ENCODE data around the gene PTPN22. TPM values are rescaled to one million over a fixed set of nuclear protein-coding genes. Genes with fewer than 3 reads are reported as not detected.

Gene PTPN22
- total and polyA plus RNA-seq, 2 experiments from 2014 or later = 0.86 to 1.6 TPM

DNA sequence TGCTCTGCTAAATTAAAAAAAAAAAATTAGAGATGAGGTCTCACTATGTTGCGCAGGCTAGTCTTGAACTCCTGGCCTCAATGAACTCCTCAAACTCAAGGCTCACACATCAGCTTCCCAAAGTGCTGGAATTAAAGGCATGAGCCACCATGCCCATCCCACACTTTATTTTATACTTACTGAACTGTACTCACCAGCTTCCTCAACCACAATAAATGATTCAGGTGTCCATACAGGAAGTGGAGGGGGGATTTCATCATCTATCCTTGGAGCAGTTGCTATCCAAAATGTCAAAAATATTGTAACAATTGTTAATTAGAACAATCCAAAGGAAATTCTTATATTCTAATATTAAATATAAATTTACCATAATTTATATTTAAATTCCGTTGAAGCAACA lies 36.8 kb downstream of the PTPN22 start:
- Histone ChIP-seq H3K9me2 (ENCODE audit: insufficient read depth) (no peaks in the 10 kb centered on the region), H3K4me1 (ENCODE audit: insufficient read depth) (peaks cover 11% of the 10 kb centered on the region), H3K36me3 (ENCODE audit: low read depth) (no peaks in the 10 kb centered on the region), H3K9ac (no peak overlapping the region), H2AFZ (no peak overlapping the region), H3K4me3 (no peak overlapping the region), H4K20me1 (ENCODE audit: insufficient read depth) (no peaks in the 10 kb centered on the region), H3K27me3 (replicated peaks; ENCODE audit: insufficient read depth) (no peaks in the 10 kb centered on the region), H3K9me3 (ENCODE audit: low read depth) (no peaks in the 10 kb centered on the region), H3K27ac (no peak overlapping the region), H3K79me2 (ENCODE audit: insufficient read depth) (no peaks in the 10 kb centered on the region), H3F3A (ENCODE audit: insufficient read depth) (no peaks in the 10 kb centered on the region), H3K4me2 (ENCODE audit: unreplicated experiment) (no peak overlapping the region)
- in situ Hi-C loops (cut with MboI) = loop anchor here (25.0 kb wide), 1 partner anchor 453 kb away; no protein-coding TSS in a partner anchor
- no peak for TF ChIP-seq EZH2phosphoT487 (IDR thresholded peaks at IDR 0.05; ENCODE audit: insufficient read depth, low read depth)
- no peak for TF ChIP-seq EZH2 (IDR thresholded peaks at IDR 0.05; ENCODE audit: insufficient read depth, poor library complexity, severe bottlenecking)
- 92 to 98% methylated on average over 2 of the region's 2 CpGs for WGBS, 2 experiments (ENCODE audit: low coverage in 1 of 2, low lambda C conversion rate in 2 of 2, missing lambda C conversion rate in 2 of 2)
- no peak for DNase-seq

DNA sequence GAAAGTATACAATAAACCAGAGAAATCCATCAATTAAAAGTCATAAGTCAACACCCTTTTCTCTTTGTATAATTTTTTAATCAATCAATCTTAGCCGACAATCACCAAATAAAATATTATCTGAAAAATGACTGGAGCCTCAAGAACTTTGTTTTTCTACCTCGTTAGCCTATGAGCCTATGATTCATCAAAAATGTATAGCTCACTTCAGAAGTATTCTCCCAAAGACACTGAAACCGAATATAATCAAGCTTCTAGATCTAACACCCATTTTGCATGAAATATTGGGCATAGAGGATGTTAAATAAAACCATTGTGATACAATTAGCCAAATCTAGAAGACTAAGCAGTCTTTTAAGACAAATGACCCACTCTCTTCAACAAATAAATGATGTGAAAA lies 41.5 kb downstream of the PTPN22 start:
- Histone ChIP-seq H3K36me3 (ENCODE audit: low read depth) (no peaks in the 10 kb centered on the region), H2AFZ (peak overlapping the region; percentile 15), H3K79me2 (ENCODE audit: insufficient read depth) (no peaks in the 10 kb centered on the region), H3K9me3 (ENCODE audit: low read depth) (no peaks in the 10 kb centered on the region), H3K4me1 (ENCODE audit: insufficient read depth) (peaks cover 12% of the 10 kb centered on the region), H3K4me2 (ENCODE audit: unreplicated experiment) (peak overlapping the region; percentile 28), H3K9me2 (ENCODE audit: insufficient read depth) (no peaks in the 10 kb centered on the region), H3K27ac (no peak overlapping the region), H3K9ac (no peak overlapping the region), H3F3A (ENCODE audit: insufficient read depth) (no peaks in the 10 kb centered on the region), H3K27me3 (replicated peaks; ENCODE audit: insufficient read depth) (no peaks in the 10 kb centered on the region), H4K20me1 (ENCODE audit: insufficient read depth) (no peaks in the 10 kb centered on the region), H3K4me3 (no peak overlapping the region)
- in situ Hi-C loops (cut with MboI) = loop anchor here (25.0 kb wide), 1 partner anchor 457 kb away; no protein-coding TSS in a partner anchor
- no peak for TF ChIP-seq EZH2 (IDR thresholded peaks at IDR 0.05; ENCODE audit: insufficient read depth, poor library complexity, severe bottlenecking)
- no peak for TF ChIP-seq EZH2phosphoT487 (IDR thresholded peaks at IDR 0.05; ENCODE audit: insufficient read depth, low read depth)
- DNase-seq = peak; percentile 51
- WGBS, 2 experiments (ENCODE audit: low coverage in 1 of 2, low lambda C conversion rate in 2 of 2, missing lambda C conversion rate in 2 of 2) = 33 to 37% methylated on average over 3 of the region's 3 CpGs

DNA sequence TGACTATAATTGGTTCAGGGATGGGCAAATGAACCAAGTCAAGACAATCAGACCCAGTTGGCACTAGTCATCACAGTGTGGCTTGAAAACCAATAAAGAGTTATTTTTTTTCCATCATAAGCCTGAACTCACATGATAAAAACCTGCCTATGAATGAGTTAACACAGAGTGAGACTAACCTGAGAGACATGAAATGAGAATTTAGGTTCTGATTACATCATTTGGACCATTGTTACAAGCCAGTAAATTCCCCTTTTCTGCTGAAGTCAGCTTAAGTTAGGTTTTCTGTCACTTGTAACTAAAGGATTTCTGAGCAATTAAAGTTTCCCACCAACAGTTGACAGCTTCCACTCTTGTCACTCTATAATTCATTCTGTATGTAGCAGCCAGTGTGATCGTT lies 49.6 kb downstream of the PTPN22 start:
- Histone ChIP-seq H3K27ac (no peak overlapping the region), H3K4me1 (ENCODE audit: insufficient read depth) (no peaks in the 10 kb centered on the region), H3F3A (ENCODE audit: insufficient read depth) (no peaks in the 10 kb centered on the region), H4K20me1 (ENCODE audit: insufficient read depth) (no peaks in the 10 kb centered on the region), H3K4me2 (ENCODE audit: unreplicated experiment) (no peak overlapping the region), H3K9me2 (ENCODE audit: insufficient read depth) (no peaks in the 10 kb centered on the region), H3K9me3 (ENCODE audit: low read depth) (no peaks in the 10 kb centered on the region), H3K36me3 (ENCODE audit: low read depth) (no peaks in the 10 kb centered on the region), H3K79me2 (ENCODE audit: insufficient read depth) (no peaks in the 10 kb centered on the region), H2AFZ (no peak overlapping the region; the same call in 1 of the 2 replicates), H3K9ac (no peak overlapping the region), H3K4me3 (no peak overlapping the region), H3K27me3 (replicated peaks; ENCODE audit: insufficient read depth) (no peaks in the 10 kb centered on the region)
- DNase-seq = no peak
- in situ Hi-C loops (cut with MboI) = no loop called here
- no peak for TF ChIP-seq EZH2 (IDR thresholded peaks at IDR 0.05; ENCODE audit: insufficient read depth, poor library complexity, severe bottlenecking)
- no peak for TF ChIP-seq EZH2phosphoT487 (IDR thresholded peaks at IDR 0.05; ENCODE audit: insufficient read depth, low read depth)
- WGBS, 2 experiments (ENCODE audit: low coverage in 1 of 2, low lambda C conversion rate in 2 of 2, missing lambda C conversion rate in 2 of 2) = 10 to 22% methylated on average over 1 of the region's 1 CpG

DNA sequence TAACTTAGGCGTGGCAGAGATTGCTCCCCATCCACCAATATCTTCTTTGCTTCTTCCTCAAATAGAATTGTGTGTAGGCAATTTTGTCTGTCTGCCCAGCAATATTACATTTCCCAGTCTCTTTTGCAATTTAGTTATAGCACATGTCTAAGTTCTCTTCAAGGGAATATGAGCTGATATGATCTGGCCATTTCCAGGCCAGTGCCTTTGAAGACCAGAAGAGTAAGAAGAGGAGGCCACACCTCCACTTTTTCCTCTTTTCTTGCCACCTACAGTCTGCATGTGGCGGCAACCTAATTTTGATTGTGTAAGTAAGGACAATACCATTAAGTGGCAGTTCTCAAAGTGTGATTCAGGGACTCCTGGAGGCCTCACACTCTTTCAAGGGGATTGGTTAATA lies 52.9 kb downstream of the PTPN22 start:
- no peaks in the 10 kb centered on the region for H3K27me3 ChIP-seq (replicated peaks; ENCODE audit: insufficient read depth)
- DNase-seq = no peak
- no peaks in the 10 kb centered on the region for H4K20me1 ChIP-seq (ENCODE audit: insufficient read depth)
- H3K4me3 ChIP-seq = no peak overlapping the region
- WGBS, 2 experiments (ENCODE audit: low coverage in 1 of 2, low lambda C conversion rate in 2 of 2, missing lambda C conversion rate in 2 of 2) = 92 to 94% methylated on average over 2 of the region's 2 CpGs
- no peaks in the 10 kb centered on the region for H3K9me2 ChIP-seq (ENCODE audit: insufficient read depth)
- no peaks in the 10 kb centered on the region for H3K9me3 ChIP-seq (ENCODE audit: low read depth)
- no peak overlapping the region; the same call in 1 of the 2 replicates for H2AFZ ChIP-seq
- no peaks in the 10 kb centered on the region for H3K4me1 ChIP-seq (ENCODE audit: insufficient read depth)
- TF ChIP-seq EZH2phosphoT487 (IDR thresholded peaks at IDR 0.05; ENCODE audit: insufficient read depth, low read depth) (no peak), EZH2 (IDR thresholded peaks at IDR 0.05; ENCODE audit: insufficient read depth, poor library complexity, severe bottlenecking) (no peak)
- no peak overlapping the region for H3K4me2 ChIP-seq (ENCODE audit: unreplicated experiment)
- no peaks in the 10 kb centered on the region for H3K79me2 ChIP-seq (ENCODE audit: insufficient read depth)
- H3K36me3 ChIP-seq (ENCODE audit: low read depth) = no peaks in the 10 kb centered on the region
- H3F3A ChIP-seq (ENCODE audit: insufficient read depth) = no peaks in the 10 kb centered on the region
- H3K9ac ChIP-seq = no peak overlapping the region
- in situ Hi-C loops (cut with MboI) = no loop called here
- no peak overlapping the region for H3K27ac ChIP-seq

DNA sequence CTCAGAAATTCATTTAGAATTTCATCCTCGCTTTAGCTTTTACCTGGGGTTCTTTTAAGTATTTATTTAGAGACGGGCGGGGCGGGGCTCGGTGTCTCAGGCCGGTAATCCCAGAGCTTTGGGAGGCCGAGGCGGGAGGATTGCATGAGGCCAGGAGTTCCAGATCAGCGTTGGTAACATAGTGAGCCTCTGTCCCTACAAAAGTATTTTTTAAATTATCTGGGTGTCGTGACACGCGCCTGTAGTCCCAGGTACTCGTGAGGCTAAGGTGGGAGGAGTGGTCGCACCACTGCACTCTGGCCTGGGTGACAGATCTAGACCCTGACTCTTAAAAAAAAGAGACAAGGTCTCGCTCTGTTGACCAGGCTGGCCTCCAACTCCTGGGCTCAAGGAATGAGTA lies 58.3 kb downstream of the PTPN22 start:
- H3K4me2 ChIP-seq (ENCODE audit: unreplicated experiment) = peak overlapping the region; percentile 93
- 96 to 97% methylated on average over 15 of the region's 15 CpGs for WGBS, 2 experiments (ENCODE audit: low coverage in 1 of 2, low lambda C conversion rate in 2 of 2, missing lambda C conversion rate in 2 of 2)
- no peak for DNase-seq
- peak overlapping the region; percentile 97 for H2AFZ ChIP-seq
- H4K20me1 ChIP-seq (ENCODE audit: insufficient read depth) = no peaks in the 10 kb centered on the region; the same call in 1 of the 2 replicates
- H3K4me1 ChIP-seq (ENCODE audit: insufficient read depth) = peaks cover 25% of the 10 kb centered on the region
- in situ Hi-C loops (cut with MboI) = no loop called here
- no peak overlapping the region for H3K4me3 ChIP-seq
- H3K9me2 ChIP-seq (ENCODE audit: insufficient read depth) = no peaks in the 10 kb centered on the region
- no peak overlapping the region; the same call in 1 of the 2 replicates for H3K9ac ChIP-seq
- H3K27ac ChIP-seq = no peak overlapping the region
- no peaks in the 10 kb centered on the region for H3K9me3 ChIP-seq (ENCODE audit: low read depth)
- H3F3A ChIP-seq (ENCODE audit: insufficient read depth) = peaks cover 27% of the 10 kb centered on the region
- TF ChIP-seq EZH2 (IDR thresholded peaks at IDR 0.05; ENCODE audit: insufficient read depth, poor library complexity, severe bottlenecking) (no peak), EZH2phosphoT487 (IDR thresholded peaks at IDR 0.05; ENCODE audit: insufficient read depth, low read depth) (no peak)
- H3K27me3 ChIP-seq (replicated peaks; ENCODE audit: insufficient read depth) = no peaks in the 10 kb centered on the region
- H3K36me3 ChIP-seq (ENCODE audit: low read depth) = no peaks in the 10 kb centered on the region
- peaks cover 37% of the 10 kb centered on the region for H3K79me2 ChIP-seq (ENCODE audit: insufficient read depth)

All from GM23248 (cell line).